Left ventricle myocardium superior (tissue), 1 donor: ENCODE results near the gene TNIK. TPM values are rescaled to one million over a fixed set of nuclear protein-coding genes. Genes with fewer than 3 reads are reported as not detected.

Experiments
- ATAC-seq: fragments of 200-7000 bp; cut with Tn5 transposase; one replicate; pipeline ENCODE4 v1.9.1; 2020; ENCODE audit warnings: mild to moderate bottlenecking, moderate library complexity
- DNase-seq: peaks from one replicate; pipeline ENCODE4 v3.0.0-alpha.2; 2020
- intact Hi-C: fragments of 100-400 bp; cut with micrococcal nuclease; formaldehyde crosslinking; loops from one replicate; pipeline ENCODE4 v1.11.0; 2022
- total RNA-seq: library from RNA; stranded (reverse); fragmentation: NEBNext Ultra II Directional; extraction: Animal tissue kit (Norgen Biotek cat#: 25700); gene quantifications from one replicate; pipeline ENCODE4 v1.2.1, GENCODE V29; 2021
- donor health status: DM: no; HTN: yes; CAD: no; lungs with severe emphysema.

The TNIK gene
- total RNA-seq, 1 donor from 2014 or later = 32.7 TPM

GRCh38 chr3:171066206-171066605, 394.0 kb downstream of the TNIK start:
- no peak for DNase-seq
- intact Hi-C loops = no loop called here
- no peak for ATAC-seq

- intact Hi-C loops = no loop called here
- DNase-seq (no peak), ATAC-seq (no peak)
These were observed 394.5 kb downstream of the TNIK start for GRCh38 chr3:171065732-171066131.

- ATAC-seq (no peak), DNase-seq (no peak)
- intact Hi-C loops = no loop called here
These were observed 395.7 kb downstream of the TNIK start for GRCh38 chr3:171064461-171064860.

GRCh38 chr3:171061749-171062148, 398.5 kb downstream of the TNIK start:
- ATAC-seq (no peak), DNase-seq (no peak)
- intact Hi-C loops = no loop called here

GRCh38 chr3:171059978-171060377, 400.2 kb downstream of the TNIK start:
- ATAC-seq (no peak), DNase-seq (no peak)
- intact Hi-C loops = no loop called here

GRCh38 chr3:171058873-171059603, 401.2 kb downstream of the TNIK start:
- intact Hi-C loops = no loop called here
- no peak for ATAC-seq

GRCh38 chr3:171058058-171058457, 402.1 kb downstream of the TNIK start:
- intact Hi-C loops = no loop called here
- DNase-seq (no peak), ATAC-seq (no peak)

More at GRCh38 chr3:171058873-171059603, 401.2 kb downstream of the TNIK start:
- no peak for DNase-seq

- DNase-seq (no peak), ATAC-seq (no peak)
- intact Hi-C loops = no loop called here
These were observed 403.1 kb downstream of the TNIK start for GRCh38 chr3:171057072-171057471.

- ATAC-seq (no peak), DNase-seq (no peak)
- intact Hi-C loops = no loop called here
These were observed 403.7 kb downstream of the TNIK start for GRCh38 chr3:171056528-171056927.

- ATAC-seq = no peak
- DNase-seq = no peak
- intact Hi-C loops = no loop called here
These were observed 404.6 kb downstream of the TNIK start for GRCh38 chr3:171055336-171056178.

GRCh38 chr3:171054921-171055320, 405.3 kb downstream of the TNIK start:
- ATAC-seq (no peak), DNase-seq (no peak)
- intact Hi-C loops = loop anchor here (5.0 kb wide), 1 partner anchor 512 kb away; no protein-coding TSS in a partner anchor

- ATAC-seq (no peak), DNase-seq (no peak)
- intact Hi-C loops = loop anchor here (5.0 kb wide), 1 partner anchor 513 kb away; no protein-coding TSS in a partner anchor
These were observed 406.0 kb downstream of the TNIK start for GRCh38 chr3:171054231-171054630.

- DNase-seq = peak; percentile 50
- peak; percentile 72 for ATAC-seq
- intact Hi-C loops = loop anchor here (5.0 kb wide), 1 partner anchor 517 kb away; no protein-coding TSS in a partner anchor
These were observed 410.3 kb downstream of the TNIK start for GRCh38 chr3:171049861-171050444.

- no peak for DNase-seq
- intact Hi-C loops = no loop called here
- no peak for ATAC-seq
These were observed 413.4 kb downstream of the TNIK start for GRCh38 chr3:171046760-171047159.

GRCh38 chr3:171044835-171045793, 415.1 kb downstream of the TNIK start:
- DNase-seq = no peak
- intact Hi-C loops = no loop called here
- ATAC-seq = no peak

- no peak for DNase-seq
- ATAC-seq = no peak
- intact Hi-C loops = no loop called here
These were observed 415.8 kb downstream of the TNIK start for GRCh38 chr3:171044384-171044783.

GRCh38 chr3:171039674-171040073, 420.5 kb downstream of the TNIK start:
- ATAC-seq (peak; percentile 92), DNase-seq (no peak)
- intact Hi-C loops = no loop called here

- peak; percentile 70 for ATAC-seq
- intact Hi-C loops = no loop called here
- no peak for DNase-seq
These were observed 421.9 kb downstream of the TNIK start for GRCh38 chr3:171038342-171038741.

- DNase-seq (no peak), ATAC-seq (peak; percentile 91)
- intact Hi-C loops = no loop called here
These were observed 431.4 kb downstream of the TNIK start for GRCh38 chr3:171028779-171029232.
